DND-41 (cell line): ENCODE results near the gene PEX14.

Source experiments
- CTCF ChIP-seq: IDR thresholded peaks from 2 replicates; pipeline ENCODE4 v1.5.1; 2012; ENCODE audit warnings: borderline replicate concordance, low read length, moderate library complexity, mild to moderate bottlenecking; ENCODE audit not compliant: poor library complexity, severe bottlenecking; ENCODE audit errors: extremely low read depth
- EZH2 ChIP-seq: IDR thresholded peaks from 3 replicates; pipeline ENCODE4 v1.6.1; 2012; ENCODE audit warnings: borderline replicate concordance, low read depth, mild to moderate bottlenecking, moderate library complexity, low read length, inconsistent platforms; ENCODE audit not compliant: severe bottlenecking

- no peak for TF ChIP-seq CTCF
- no peak for TF ChIP-seq EZH2
Observed at GRCh38 chr1:10537082-10537766, 62.5 kb downstream of the PEX14 start.
